HAP-1 (cell line): ENCODE measurements around the gene MGA.

Experiments
- DNase-seq, 2 experiments: peaks; one replicate each; pipeline ENCODE4 v3.0.0-alpha.2; 2016 to 2020; ENCODE audit warnings: low spot score in 2 of 2
- H3K27me3 ChIP-seq: fragments of 250-450 bp; sonication (Bioruptor Pico); 2 replicates; pipeline ENCODE4 v1.5.1; 2020; ENCODE audit warnings: low read depth, mild to moderate bottlenecking, moderate library complexity
- H3K36me3 ChIP-seq: fragments of 250-450 bp; sonication (Bioruptor Pico); replicated peaks from 2 replicates; pipeline ENCODE4 v1.5.1; 2020; ENCODE audit warnings: mild to moderate bottlenecking
- H3K4me1 ChIP-seq: fragments of 250-450 bp; sonication (Bioruptor Pico); 2 replicates; pipeline ENCODE4 v1.5.1; 2020; ENCODE audit warnings: mild to moderate bottlenecking
- H3K4me3 ChIP-seq: fragments of 250-450 bp; sonication (Bioruptor Pico); 2 replicates; pipeline ENCODE4 v1.5.1; 2020; ENCODE audit warnings: mild to moderate bottlenecking, moderate library complexity
- H3K9me3 ChIP-seq: fragments of 250-450 bp; sonication (Bioruptor Pico); 2 replicates; pipeline ENCODE4 v1.5.1; 2020; ENCODE audit warnings: mild to moderate bottlenecking, moderate library complexity
- in situ Hi-C: fragments of 300-500 bp; cut with MboI; formaldehyde crosslinking; loops from 3 replicates; pipeline ENCODE4 v1.14.3; 2020; ENCODE audit warnings: low sequenced_read_pairs, inconsistent platforms, mixed read lengths

MGA gene

DNA sequence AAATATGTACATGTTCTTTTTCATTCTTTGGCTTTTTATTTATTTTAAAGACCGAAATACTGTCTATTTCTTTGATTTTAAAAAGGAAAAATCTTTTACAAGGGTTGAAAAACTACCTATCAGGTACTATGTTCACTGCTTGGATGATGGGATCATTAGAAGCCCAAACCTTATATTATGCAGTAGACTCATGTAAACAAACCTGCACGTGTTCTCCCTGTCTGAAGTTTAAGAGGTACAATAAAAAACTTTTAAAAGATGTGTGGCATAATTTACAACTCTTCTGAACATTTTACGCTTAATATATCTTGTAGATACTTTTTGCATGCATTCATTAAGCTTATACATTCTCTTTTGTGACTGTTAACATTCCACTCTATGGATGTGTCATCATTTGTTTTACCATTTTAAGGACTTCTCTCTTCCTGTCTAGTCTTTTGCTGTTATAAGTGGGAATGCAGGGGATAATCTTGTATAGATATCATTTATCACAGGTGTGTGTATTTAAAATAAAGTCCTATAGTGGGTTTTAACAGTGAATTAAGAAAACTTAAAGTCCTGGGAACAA, 6.2 kb downstream of the MGA start:
- Histone ChIP-seq H3K9me3 (no peaks in the 10 kb centered on the region), H3K4me1 (peaks cover 10% of the 10 kb centered on the region), H3K27me3 (no peaks in the 10 kb centered on the region), H3K4me3 (no peak overlapping the region), H3K36me3 (no peaks in the 10 kb centered on the region)
- in situ Hi-C loops: no loop called here
- no peak for DNase-seq

DNA sequence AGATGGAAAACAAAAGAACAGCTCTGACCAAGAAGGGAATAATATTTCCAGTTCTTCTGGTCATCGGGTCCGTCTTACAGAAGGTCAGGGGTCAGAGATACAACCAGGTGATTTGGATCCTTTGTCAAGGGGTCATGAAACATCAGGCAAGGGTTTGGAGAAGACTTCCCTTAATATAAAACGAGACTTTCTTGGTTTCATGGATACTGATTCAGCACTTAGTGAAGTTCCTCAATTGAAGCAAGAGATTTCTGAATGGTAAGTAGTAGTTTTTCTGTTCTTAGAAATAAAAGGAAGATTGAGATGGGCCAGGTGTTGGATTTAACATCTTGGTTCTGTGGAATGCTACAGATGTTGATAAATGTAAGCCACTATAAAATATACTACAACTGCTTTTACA, 9.5 kb downstream of the MGA start:
- no peak for DNase-seq
- in situ Hi-C loops: no loop called here
- H3K27me3 ChIP-seq: no peaks in the 10 kb centered on the region
- H3K4me1 ChIP-seq: peaks cover 11% of the 10 kb centered on the region
- H3K9me3 ChIP-seq: no peaks in the 10 kb centered on the region
- no peak overlapping the region for H3K4me3 ChIP-seq
- H3K36me3 ChIP-seq: no peaks in the 10 kb centered on the region

DNA sequence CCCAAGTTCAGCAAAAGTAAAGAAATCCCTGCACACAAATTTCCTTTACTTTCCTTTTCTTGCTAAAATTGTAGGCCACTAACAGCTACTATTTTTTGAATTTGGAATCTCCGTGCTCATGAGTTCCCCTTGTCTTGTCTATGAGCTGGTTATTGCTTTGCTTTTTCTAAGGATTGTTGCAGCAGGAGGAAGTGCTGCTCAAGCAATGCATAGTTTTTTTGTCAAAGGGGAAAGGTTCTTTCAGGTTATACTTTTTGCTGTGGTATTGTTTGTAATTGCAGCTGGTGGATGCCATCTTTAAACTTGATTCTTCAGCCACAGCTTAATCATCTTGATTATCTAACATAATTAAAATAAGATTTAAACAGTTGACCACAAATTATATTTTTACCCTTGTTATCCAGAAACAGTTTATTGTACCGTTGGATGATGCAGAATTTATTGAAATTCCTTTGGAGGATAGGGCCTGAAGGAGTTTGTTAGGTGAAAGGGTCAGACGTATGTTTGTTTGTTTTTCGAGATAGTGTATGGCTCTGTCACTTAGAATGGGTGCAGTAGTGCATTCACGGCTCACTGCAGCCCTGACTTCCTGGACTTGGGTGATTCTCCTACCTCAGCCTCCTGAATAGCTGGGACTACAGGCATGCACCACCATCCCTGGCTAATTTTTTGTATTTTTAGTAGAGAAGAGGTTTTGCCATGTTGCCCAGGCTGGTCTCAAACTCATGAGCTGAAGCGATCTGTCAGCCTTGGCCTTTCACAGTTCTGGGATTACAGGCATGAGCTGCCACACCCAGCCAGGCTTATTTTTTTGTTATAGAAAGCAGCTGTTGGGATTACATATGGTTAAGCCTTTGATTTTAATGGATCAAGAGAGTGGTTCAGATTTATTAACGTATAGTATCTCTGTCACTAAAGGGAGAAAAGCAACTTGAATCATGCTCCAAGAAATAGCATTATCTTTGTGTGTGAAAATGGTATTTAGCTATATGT, 11.7 kb downstream of the MGA start:
- peak; percentile 26 to 37 for DNase-seq
- no peaks in the 10 kb centered on the region for H3K36me3 ChIP-seq
- H3K4me1 ChIP-seq: peaks cover 11% of the 10 kb centered on the region
- in situ Hi-C loops: no loop called here
- H3K4me3 ChIP-seq: no peak overlapping the region
- H3K27me3 ChIP-seq: no peaks in the 10 kb centered on the region
- H3K9me3 ChIP-seq: no peaks in the 10 kb centered on the region

DNA sequence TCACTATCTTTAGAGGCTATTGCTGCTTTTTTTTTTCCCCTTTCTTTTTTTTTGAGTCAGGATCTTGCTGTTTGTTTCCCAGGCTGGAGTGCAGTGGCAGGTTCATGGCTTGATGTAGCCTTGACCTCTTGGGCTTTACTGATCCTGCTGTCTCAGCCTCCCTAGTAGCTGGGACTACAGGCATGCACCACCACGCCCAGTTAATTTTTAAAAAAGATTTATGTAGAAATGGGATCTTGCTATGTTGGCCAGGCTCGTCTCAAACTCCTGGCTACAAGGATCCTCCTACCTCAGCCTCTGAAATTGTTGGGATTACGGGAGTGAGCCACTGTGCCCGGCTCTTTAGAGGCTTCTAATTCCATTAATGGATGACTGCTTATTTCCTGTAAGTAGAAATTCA, 15.1 kb downstream of the MGA start:
- H3K4me3 ChIP-seq: no peak overlapping the region
- peaks cover 11% of the 10 kb centered on the region for H3K4me1 ChIP-seq
- no peaks in the 10 kb centered on the region; the same call in 1 of the 2 replicates for H3K36me3 ChIP-seq
- 0 out of 2 replicates have a peak, but pooled peaks cover 2% of the 10 kb centered on the region for H3K9me3 ChIP-seq
- DNase-seq: no peak
- H3K27me3 ChIP-seq: no peaks in the 10 kb centered on the region
- in situ Hi-C loops: no loop called here

DNA sequence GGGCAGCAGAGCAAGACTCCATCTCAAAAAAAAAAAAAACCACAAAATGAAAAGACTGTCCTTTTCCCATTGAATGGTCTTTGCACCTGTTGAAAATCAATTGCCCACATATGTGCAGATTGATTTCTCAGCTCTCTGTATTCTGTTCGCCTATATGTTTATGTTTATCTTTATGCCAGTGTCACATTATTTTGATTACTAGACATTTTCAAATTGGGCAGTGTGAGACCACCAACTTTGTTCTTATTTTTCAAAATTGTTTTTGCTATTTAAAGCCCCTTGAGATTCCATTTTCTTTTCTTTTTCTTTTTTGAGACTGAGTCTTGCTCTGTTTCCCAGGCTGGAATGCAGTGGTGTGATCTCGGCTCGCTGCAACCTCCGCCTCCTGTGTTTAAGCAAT, 18.5 kb downstream of the MGA start:
- no peaks in the 10 kb centered on the region for H3K4me1 ChIP-seq

DNA sequence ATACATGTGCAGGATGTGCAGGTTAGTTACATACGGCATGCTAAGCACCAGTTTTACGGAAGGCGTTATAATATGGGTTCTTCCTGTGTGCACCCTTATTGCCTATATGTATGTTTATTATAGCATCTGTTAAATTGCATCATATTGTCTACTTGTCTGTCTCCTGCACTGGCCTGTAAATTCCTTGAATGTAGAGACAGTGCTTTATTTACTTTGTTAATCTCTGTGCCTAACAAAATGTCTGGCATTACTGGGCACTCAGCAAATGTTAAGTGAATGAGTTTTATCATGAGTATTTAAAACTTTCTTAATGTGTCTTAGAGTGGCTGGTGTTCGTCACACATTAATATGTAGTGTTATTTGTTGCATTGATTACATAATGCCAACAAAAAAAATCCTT, 23.8 kb downstream of the MGA start:
- no peak for DNase-seq
- Histone ChIP-seq H3K4me3 (no peak overlapping the region), H3K9me3 (0 out of 2 replicates have a peak, but pooled peaks cover 2% of the 10 kb centered on the region), H3K27me3 (no peaks in the 10 kb centered on the region), H3K36me3 (no peaks in the 10 kb centered on the region; the same call in 1 of the 2 replicates), H3K4me1 (peaks cover 6% of the 10 kb centered on the region; the same call in 1 of the 2 replicates)
- in situ Hi-C loops: no loop called here

More for the DNA sequence above, 18.5 kb downstream of the MGA start:
- Histone ChIP-seq H3K9me3 (0 out of 2 replicates have a peak, but pooled peaks cover 2% of the 10 kb centered on the region), H3K36me3 (no peaks in the 10 kb centered on the region; the same call in 1 of the 2 replicates), H3K4me3 (no peak overlapping the region), H3K27me3 (no peaks in the 10 kb centered on the region)
- in situ Hi-C loops: no loop called here
- no peak for DNase-seq

DNA sequence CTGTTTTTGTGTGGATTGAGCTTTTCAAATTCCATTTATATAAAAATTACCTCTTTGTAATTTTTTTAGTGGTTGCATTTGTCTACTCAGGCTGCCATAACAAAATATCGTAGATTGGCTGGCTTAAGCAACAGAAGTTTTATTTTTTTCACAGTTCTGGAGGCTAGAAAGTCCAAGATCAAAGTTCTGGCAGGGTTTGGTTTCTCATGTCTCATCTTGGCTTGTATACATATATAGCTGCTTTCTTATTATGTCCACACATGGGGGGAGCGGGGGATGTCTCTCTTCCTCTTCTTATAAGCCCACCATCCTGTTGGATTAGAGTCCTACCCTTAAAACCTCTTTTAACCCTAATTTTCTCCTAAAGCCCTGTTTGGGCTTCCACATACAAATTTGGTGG, 28.5 kb downstream of the MGA start:
- no peaks in the 10 kb centered on the region for H3K27me3 ChIP-seq
- no peaks in the 10 kb centered on the region for H3K9me3 ChIP-seq
- peaks cover 12% of the 10 kb centered on the region for H3K4me1 ChIP-seq
- no peaks in the 10 kb centered on the region for H3K36me3 ChIP-seq
- no peak for DNase-seq
- H3K4me3 ChIP-seq: no peak overlapping the region
- in situ Hi-C loops: no loop called here

DNA sequence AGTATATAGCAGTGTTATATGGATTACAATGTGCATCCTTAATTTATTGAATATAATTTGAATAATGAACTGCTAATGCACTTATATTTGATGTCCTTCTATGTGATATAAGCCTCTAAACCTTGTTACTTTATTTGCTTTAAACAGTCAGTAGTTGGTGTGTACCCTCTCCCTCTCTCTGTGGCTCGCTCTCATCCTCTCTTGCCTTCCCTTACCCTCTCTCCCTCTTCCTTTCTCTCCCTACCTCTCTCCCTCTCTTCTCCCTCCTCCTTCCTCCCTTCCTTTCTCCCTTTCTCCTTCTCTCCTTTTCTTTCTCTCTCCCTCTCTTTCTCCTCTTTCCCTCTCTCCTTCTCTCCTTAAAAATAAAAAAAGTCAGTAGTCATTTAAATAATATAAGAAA, 28.9 kb downstream of the MGA start:
- Histone ChIP-seq H3K4me1 (peaks cover 12% of the 10 kb centered on the region), H3K9me3 (no peaks in the 10 kb centered on the region), H3K27me3 (no peaks in the 10 kb centered on the region), H3K4me3 (no peak overlapping the region), H3K36me3 (no peaks in the 10 kb centered on the region)
- in situ Hi-C loops: no loop called here
- DNase-seq: no peak

DNA sequence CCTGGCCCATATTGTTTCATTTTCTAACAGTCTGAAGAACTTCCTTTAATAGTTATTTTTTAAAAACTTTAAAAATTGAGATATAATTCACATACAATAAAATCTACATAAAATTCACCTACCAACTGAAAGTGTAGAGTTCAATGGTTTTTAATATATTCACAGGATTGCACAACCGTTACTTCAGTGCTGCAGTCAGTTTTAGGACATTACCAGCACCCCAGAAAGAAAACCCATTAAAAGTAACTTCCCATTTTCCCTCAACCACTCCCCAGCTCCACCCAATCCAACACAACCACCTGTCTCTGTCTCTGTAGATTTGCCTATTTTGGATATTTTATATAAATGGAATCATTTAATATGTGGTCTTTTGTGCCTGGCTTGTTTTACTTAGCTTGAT, 29.6 kb downstream of the MGA start:
- Histone ChIP-seq H3K27me3 (no peaks in the 10 kb centered on the region), H3K4me1 (peaks cover 12% of the 10 kb centered on the region), H3K9me3 (no peaks in the 10 kb centered on the region), H3K4me3 (no peak overlapping the region), H3K36me3 (no peaks in the 10 kb centered on the region)
- in situ Hi-C loops: no loop called here
- DNase-seq: no peak

DNA sequence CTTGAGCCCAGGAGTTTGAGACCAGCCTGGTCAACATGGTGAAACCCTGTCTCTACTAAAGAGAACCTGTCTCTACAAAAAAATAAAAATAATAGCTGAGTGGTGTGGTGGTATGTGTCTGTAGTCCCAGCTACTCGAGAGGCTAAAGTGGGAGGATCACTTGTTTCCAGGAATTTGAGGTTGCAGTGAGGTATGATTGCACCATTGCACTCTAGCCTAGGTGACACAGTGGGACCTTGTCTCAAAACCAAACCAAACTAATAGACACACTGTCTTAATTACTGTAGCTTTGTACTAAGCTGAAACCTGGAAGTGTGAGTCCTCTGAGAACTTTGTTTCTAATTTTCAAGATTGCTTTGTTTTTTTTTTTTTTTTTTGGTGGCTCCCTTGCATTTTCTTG, 30.4 kb downstream of the MGA start:
- Histone ChIP-seq H3K27me3 (no peaks in the 10 kb centered on the region), H3K36me3 (no peaks in the 10 kb centered on the region), H3K4me1 (peaks cover 12% of the 10 kb centered on the region), H3K4me3 (no peak overlapping the region), H3K9me3 (no peaks in the 10 kb centered on the region)
- DNase-seq: no peak
- in situ Hi-C loops: no loop called here

DNA sequence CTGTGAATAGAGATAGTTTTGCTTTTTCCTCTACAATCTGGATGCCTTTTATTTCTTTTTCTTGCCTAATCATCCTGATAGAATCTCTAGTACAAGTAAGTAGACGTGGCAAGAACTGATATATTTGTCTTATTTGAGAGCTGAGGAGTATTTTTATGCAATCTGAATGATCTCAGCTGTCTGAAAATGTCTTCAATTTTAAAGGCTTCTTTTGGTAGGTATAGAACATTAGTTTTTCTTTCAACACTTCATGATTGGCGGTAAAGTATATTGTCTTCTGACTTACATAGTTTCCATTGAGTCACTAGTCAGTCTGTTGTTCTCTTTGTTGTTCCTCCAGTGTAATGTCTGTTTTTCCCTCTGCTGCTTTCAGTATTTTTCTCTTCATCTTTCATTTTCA, 31.3 kb downstream of the MGA start:
- H3K9me3 ChIP-seq: no peaks in the 10 kb centered on the region
- H3K27me3 ChIP-seq: no peaks in the 10 kb centered on the region
- H3K36me3 ChIP-seq: peaks cover 3% of the 10 kb centered on the region; the same call in 1 of the 2 replicates
- peak in 1 of 2 experiments; percentile 57 for DNase-seq
- no peak overlapping the region for H3K4me3 ChIP-seq
- in situ Hi-C loops: no loop called here
- peaks cover 10% of the 10 kb centered on the region for H3K4me1 ChIP-seq

DNA sequence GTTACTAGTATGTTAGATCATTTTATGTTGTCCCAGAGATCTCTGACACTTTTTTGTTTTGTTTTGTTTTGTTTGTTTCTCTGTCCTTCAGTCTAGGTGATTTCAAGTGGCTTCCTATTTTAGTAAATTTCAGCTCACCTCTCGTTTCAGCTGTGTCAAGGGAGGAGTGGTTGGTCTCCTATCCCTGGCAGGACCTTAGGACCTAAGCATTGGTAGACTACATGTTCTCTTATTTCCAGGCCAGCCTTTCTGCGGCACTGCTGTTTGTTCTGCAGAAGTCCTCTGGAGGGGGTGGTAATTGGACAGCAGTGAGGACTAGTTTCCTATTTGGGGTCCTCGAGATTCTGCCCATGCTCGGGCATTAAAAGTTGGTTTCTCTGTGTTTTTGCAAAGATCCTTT, 31.8 kb downstream of the MGA start:
- in situ Hi-C loops: no loop called here
- no peaks in the 10 kb centered on the region for H3K27me3 ChIP-seq
- DNase-seq: no peak
- H3K4me3 ChIP-seq: no peak overlapping the region
- H3K9me3 ChIP-seq: no peaks in the 10 kb centered on the region; the same call in 1 of the 2 replicates
- H3K36me3 ChIP-seq: peaks cover 8% of the 10 kb centered on the region; the same call in 1 of the 2 replicates
- peaks cover 8% of the 10 kb centered on the region for H3K4me1 ChIP-seq

DNA sequence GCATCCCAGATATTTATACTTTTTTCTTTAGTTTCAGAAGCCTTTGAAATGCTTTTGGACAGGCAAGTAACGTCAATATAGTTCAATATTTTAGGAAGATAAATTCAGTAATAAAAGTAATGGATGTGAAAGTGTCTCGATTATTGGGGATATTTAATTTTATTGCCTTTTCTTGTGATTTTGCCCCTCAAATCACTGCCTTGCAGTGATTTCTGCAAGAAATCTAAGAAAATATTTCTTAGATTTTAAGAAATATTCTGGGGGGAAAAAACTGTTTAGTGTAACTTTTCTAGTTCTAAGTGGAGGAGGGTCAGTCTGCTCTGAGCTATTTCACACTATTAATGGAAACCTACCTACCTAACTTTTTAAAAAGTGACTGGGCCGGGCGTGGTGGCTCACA, 33.6 kb downstream of the MGA start:
- in situ Hi-C loops: no loop called here
- peaks cover 6% of the 10 kb centered on the region for H3K4me1 ChIP-seq
- peaks cover 9% of the 10 kb centered on the region; the same call in 1 of the 2 replicates for H3K36me3 ChIP-seq
- no peaks in the 10 kb centered on the region; the same call in 1 of the 2 replicates for H3K9me3 ChIP-seq
- H3K27me3 ChIP-seq: no peaks in the 10 kb centered on the region
- DNase-seq: no peak
- no peak overlapping the region for H3K4me3 ChIP-seq
